HL-60 (cell line): Measurements from ENCODE around the gene TRIM31.

ENCODE experiments used
- DNase-seq, 2 experiments: peaks; one replicate each; pipeline ENCODE4 v3.0.0-alpha.2; 2010 to 2020; ENCODE audit warnings: low read depth in 1 of 2, low spot score in 1 of 2
- H3K27ac ChIP-seq: fragments of 250-450 bp; sonication (Bioruptor Pico); replicated peaks from 2 replicates; pipeline ENCODE4 v1.5.1; 2020; ENCODE audit warnings: mild to moderate bottlenecking, moderate library complexity
- H3K27me3 ChIP-seq: fragments of 250-450 bp; sonication (Bioruptor Pico); 2 replicates; pipeline ENCODE4 v1.5.1; 2021; ENCODE audit warnings: mild to moderate bottlenecking, moderate library complexity; ENCODE audit not compliant: insufficient read depth, poor library complexity, severe bottlenecking
- H3K4me3 ChIP-seq: replicated peaks from 2 replicates; pipeline ENCODE4 v1.5.1; 2011; ENCODE audit warnings: mild to moderate bottlenecking, control low read depth, low read length; ENCODE audit not compliant: insufficient read depth
- GABPA ChIP-seq: IDR thresholded peaks from 2 replicates; pipeline ENCODE4 v1.6.1; 2012; ENCODE audit warnings: low read depth
- POLR2AphosphoS5 ChIP-seq: IDR thresholded peaks from 2 replicates; pipeline ENCODE4 v1.6.1; 2012; ENCODE audit warnings: low read depth
- SPI1 ChIP-seq: IDR thresholded peaks from 2 replicates; pipeline ENCODE4 v1.6.1; 2012; ENCODE audit warnings: low read depth, mild to moderate bottlenecking, borderline replicate concordance
- TF ChIP-seq, protein P1 (sequence below): IDR thresholded peaks from one replicate; pipeline ENCODE4 v1.5.1; 2011; ENCODE audit warnings: low read length, control low read depth, inconsistent platforms; ENCODE audit not compliant: insufficient read depth
- TF ChIP-seq, protein P2 (sequence below): IDR thresholded peaks from 2 replicates; pipeline ENCODE4 v1.6.1; 2012; ENCODE audit warnings: low read depth; ENCODE audit not compliant: insufficient replicate concordance

TRIM31 gene

DNA sequence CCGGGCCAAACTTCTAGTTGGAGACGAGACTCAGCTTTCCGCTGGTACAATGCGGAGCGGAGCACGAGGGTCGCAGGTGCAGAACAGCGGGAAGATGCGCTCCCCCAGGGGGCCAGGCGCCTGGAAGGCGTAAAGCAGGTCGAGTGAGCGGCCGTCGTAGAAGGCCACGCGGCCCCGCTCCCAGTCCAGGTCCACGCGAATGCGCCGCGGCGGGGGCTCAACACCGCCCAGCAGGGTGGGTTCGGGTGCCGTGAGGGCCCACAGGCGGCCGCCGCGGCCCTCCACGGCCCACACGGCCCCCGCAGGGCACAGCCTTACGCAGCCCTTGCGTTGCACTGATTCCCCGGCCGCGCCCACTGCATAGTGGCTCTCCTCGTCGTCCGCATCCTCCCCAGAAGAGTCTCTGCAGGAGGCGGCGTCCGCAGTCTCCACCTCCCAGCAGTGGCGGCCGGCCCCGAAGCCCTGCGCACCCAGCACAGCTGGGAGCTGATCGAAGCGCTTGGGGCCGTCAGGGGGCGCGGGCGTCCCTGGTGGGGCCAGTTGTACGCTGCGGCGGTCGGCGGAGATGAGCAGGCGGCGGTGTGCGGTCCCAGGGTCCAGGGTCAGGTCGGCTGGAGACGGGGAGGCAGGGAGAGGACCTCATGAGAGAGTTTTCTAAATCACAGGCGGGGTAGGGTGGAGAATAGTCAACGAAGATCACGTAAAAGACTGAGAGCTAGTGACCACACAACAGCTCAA lies 41.6 kb downstream of the TRIM31 start:
- no peak overlapping the region for H3K27ac ChIP-seq
- DNase-seq = no peak
- H3K4me3 ChIP-seq = no peak overlapping the region
- TF ChIP-seq GABPA = no peak
- no peak for TF ChIP-seq SPI1
- TF ChIP-seq, protein P1, sequence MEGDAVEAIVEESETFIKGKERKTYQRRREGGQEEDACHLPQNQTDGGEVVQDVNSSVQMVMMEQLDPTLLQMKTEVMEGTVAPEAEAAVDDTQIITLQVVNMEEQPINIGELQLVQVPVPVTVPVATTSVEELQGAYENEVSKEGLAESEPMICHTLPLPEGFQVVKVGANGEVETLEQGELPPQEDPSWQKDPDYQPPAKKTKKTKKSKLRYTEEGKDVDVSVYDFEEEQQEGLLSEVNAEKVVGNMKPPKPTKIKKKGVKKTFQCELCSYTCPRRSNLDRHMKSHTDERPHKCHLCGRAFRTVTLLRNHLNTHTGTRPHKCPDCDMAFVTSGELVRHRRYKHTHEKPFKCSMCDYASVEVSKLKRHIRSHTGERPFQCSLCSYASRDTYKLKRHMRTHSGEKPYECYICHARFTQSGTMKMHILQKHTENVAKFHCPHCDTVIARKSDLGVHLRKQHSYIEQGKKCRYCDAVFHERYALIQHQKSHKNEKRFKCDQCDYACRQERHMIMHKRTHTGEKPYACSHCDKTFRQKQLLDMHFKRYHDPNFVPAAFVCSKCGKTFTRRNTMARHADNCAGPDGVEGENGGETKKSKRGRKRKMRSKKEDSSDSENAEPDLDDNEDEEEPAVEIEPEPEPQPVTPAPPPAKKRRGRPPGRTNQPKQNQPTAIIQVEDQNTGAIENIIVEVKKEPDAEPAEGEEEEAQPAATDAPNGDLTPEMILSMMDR = no peak
- TF ChIP-seq, protein P2, sequence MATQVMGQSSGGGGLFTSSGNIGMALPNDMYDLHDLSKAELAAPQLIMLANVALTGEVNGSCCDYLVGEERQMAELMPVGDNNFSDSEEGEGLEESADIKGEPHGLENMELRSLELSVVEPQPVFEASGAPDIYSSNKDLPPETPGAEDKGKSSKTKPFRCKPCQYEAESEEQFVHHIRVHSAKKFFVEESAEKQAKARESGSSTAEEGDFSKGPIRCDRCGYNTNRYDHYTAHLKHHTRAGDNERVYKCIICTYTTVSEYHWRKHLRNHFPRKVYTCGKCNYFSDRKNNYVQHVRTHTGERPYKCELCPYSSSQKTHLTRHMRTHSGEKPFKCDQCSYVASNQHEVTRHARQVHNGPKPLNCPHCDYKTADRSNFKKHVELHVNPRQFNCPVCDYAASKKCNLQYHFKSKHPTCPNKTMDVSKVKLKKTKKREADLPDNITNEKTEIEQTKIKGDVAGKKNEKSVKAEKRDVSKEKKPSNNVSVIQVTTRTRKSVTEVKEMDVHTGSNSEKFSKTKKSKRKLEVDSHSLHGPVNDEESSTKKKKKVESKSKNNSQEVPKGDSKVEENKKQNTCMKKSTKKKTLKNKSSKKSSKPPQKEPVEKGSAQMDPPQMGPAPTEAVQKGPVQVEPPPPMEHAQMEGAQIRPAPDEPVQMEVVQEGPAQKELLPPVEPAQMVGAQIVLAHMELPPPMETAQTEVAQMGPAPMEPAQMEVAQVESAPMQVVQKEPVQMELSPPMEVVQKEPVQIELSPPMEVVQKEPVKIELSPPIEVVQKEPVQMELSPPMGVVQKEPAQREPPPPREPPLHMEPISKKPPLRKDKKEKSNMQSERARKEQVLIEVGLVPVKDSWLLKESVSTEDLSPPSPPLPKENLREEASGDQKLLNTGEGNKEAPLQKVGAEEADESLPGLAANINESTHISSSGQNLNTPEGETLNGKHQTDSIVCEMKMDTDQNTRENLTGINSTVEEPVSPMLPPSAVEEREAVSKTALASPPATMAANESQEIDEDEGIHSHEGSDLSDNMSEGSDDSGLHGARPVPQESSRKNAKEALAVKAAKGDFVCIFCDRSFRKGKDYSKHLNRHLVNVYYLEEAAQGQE = no peak
- TF ChIP-seq POLR2AphosphoS5 = no peak
- H3K27me3 ChIP-seq = peaks cover 25% of the 10 kb centered on the region

- Histone ChIP-seq H3K4me3 (peak overlapping the region; percentile 81), H3K27ac (peak overlapping the region; percentile 74), H3K27me3 (no peaks in the 10 kb centered on the region)
- TF ChIP-seq, protein P2 = no peak
- TF ChIP-seq SPI1 (no peak), GABPA (no peak), POLR2AphosphoS5 (no peak)
- TF ChIP-seq, protein P1 = no peak
- DNase-seq = no peak
These were observed 45.3 kb downstream of the TRIM31 start for GRCh38 chr6:30067460-30068139.

GRCh38 chr6:30066577-30067459 lies 46.1 kb downstream of the TRIM31 start, which contains the start of gene PPP1R11:
Gene PPP1R11, plus strand, starts transcription at chr6:30067198. Its CDS starts 213 bp downstream, at chr6:30067411.
- Histone ChIP-seq H3K27ac (peak within 1 kb of the TSS; percentile 74), H3K4me3 (peak within 1 kb of the TSS; percentile 81), H3K27me3 (no peaks in the 10 kb centered on the region)
- TF ChIP-seq SPI1 (peak; percentile 97), POLR2AphosphoS5 (peak; percentile 81), GABPA (peak; percentile 96)
- TF ChIP-seq, protein P1 = no peak
- TF ChIP-seq, protein P2 = peak; percentile 27
- peak; percentile 99 to 100 for DNase-seq
